PFSK-1 (cell line): ENCODE results near the gene ERCC5.

Experiments
- FOXP2 ChIP-seq: optimal IDR thresholded peaks from 2 replicates; pipeline ENCODE3; 2011; ENCODE audit warnings: borderline replicate concordance, control low read depth, inconsistent platforms; ENCODE audit not compliant: insufficient read depth; ENCODE audit errors: extremely low read length, extremely low read depth
- POLR2AphosphoS5 ChIP-seq: IDR thresholded peaks from 2 replicates; pipeline ENCODE4 v1.6.1; 2012; ENCODE audit warnings: low read depth, mild to moderate bottlenecking, control low read depth, low read length, moderate library complexity
- SIN3A ChIP-seq: IDR thresholded peaks from 2 replicates; pipeline ENCODE4 v1.6.1; 2012; ENCODE audit warnings: mild to moderate bottlenecking, low read length, moderate library complexity, borderline replicate concordance; ENCODE audit not compliant: insufficient read depth
- TAF1 ChIP-seq: IDR thresholded peaks from 2 replicates; pipeline ENCODE4 v1.6.1; 2012; ENCODE audit warnings: low read length, control low read depth, borderline replicate concordance; ENCODE audit not compliant: insufficient read depth
- TF ChIP-seq, protein P1 (sequence below), 2 experiments: IDR thresholded peaks; 2 replicates each; pipeline versions ENCODE4 v1.6.1 to v1.8.0; 2011 to 2012; ENCODE audit warnings: low read depth in 2 of 2, low read length in 2 of 2, control low read depth in 1 of 2, inconsistent platforms in 1 of 2, mild to moderate bottlenecking in 1 of 2, moderate library complexity in 1 of 2; ENCODE audit not compliant: insufficient read depth in 1 of 2

The ERCC5 gene

DNA sequence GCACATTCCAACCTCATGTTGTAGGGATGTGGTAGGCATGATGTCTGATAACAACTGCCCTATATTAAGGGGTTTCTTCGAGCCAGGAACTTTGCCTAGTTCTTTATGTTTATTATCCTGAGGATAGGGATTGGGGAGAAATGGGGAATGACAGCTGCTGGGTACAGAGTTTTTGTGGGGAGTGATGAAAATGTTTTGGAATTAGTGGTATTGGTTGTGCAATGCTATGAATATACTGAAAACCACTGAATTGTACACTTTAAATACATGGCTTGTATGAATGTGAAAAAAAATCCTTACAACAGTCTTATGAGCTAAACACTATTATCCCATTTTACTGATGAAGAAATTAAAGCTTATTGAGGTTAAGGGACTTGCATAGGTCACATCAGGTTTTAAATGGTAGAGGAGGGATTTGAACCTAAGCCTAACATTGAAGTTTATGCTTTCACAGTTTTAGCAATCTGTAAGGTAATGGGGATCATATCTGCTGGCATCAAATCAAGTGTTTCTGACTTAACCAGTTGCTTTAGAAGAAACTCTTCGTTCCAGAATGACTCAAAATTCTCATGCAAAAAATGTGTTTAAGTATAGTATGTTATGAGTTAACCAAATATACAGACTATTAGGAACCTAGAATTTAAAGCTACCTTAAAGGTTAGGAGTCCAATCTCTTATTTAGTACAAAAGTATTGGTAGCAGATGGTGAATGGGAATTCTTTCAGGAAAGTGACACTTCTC is 61.4 kb downstream of the ERCC5 start:
- TF ChIP-seq FOXP2 (no peak), POLR2AphosphoS5 (no peak)

DNA sequence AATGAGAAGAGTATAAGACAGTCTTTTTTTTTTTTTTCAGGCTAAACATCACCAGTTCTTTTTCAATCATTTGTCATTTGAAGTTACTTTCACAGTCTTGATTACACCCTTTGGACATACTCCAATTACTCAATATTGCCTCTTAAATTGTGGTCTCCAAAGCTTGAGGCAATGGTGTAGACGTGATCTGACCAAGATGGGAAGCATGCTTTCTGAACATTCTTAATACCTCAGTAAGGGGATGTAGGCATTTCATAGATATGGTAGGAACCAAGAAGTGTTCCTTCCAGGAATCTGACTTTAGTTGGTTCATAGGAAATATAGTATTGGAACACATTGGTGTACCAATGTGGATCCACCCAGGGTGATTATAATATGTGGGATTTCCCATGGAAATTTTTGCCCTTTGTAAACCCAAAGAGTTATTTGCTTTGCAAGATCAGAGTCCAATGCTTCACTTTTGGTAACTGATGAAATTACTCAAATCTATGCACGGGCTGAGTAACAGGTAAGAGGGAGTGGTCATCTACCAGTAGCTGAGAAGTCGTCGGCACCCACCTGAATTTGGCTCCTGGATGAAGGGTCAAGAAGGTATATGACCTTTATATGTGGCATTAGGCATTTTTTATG is 62.2 kb downstream of the ERCC5 start:
- no peak for TF ChIP-seq SIN3A
- no peak for TF ChIP-seq POLR2AphosphoS5
- no peak for TF ChIP-seq FOXP2
- no peak for TF ChIP-seq TAF1
- TF ChIP-seq, protein P1, sequence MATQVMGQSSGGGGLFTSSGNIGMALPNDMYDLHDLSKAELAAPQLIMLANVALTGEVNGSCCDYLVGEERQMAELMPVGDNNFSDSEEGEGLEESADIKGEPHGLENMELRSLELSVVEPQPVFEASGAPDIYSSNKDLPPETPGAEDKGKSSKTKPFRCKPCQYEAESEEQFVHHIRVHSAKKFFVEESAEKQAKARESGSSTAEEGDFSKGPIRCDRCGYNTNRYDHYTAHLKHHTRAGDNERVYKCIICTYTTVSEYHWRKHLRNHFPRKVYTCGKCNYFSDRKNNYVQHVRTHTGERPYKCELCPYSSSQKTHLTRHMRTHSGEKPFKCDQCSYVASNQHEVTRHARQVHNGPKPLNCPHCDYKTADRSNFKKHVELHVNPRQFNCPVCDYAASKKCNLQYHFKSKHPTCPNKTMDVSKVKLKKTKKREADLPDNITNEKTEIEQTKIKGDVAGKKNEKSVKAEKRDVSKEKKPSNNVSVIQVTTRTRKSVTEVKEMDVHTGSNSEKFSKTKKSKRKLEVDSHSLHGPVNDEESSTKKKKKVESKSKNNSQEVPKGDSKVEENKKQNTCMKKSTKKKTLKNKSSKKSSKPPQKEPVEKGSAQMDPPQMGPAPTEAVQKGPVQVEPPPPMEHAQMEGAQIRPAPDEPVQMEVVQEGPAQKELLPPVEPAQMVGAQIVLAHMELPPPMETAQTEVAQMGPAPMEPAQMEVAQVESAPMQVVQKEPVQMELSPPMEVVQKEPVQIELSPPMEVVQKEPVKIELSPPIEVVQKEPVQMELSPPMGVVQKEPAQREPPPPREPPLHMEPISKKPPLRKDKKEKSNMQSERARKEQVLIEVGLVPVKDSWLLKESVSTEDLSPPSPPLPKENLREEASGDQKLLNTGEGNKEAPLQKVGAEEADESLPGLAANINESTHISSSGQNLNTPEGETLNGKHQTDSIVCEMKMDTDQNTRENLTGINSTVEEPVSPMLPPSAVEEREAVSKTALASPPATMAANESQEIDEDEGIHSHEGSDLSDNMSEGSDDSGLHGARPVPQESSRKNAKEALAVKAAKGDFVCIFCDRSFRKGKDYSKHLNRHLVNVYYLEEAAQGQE (IDR thresholded peaks at IDR 0.05; ENCODE audit: insufficient read depth in 1 of 2, low read depth in 2 of 2, low read length in 2 of 2), result no peak

DNA sequence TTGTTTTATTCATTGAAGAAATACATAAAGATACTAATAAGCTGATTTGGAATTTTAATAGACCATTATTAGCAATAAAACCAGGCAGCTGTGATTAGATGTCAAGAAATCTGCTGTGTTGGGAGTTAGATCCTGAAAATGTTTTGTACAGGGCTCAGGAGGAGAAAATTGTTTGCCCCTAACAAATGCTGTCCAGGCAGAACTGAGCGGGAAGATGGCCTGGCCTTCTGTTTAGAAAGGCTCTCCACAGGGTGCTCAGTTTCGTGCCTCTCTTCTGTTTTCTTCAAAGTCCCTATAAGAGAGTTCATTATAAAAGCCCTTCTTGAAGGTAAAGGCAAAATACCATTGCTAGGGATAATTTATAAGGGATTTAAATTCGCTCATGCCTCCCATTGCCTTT is 64.1 kb downstream of the ERCC5 start:
- no peak for TF ChIP-seq FOXP2
- TF ChIP-seq, protein P1 (IDR thresholded peaks at IDR 0.05; ENCODE audit: insufficient read depth in 1 of 2, low read depth in 2 of 2, low read length in 2 of 2), result no peak

DNA sequence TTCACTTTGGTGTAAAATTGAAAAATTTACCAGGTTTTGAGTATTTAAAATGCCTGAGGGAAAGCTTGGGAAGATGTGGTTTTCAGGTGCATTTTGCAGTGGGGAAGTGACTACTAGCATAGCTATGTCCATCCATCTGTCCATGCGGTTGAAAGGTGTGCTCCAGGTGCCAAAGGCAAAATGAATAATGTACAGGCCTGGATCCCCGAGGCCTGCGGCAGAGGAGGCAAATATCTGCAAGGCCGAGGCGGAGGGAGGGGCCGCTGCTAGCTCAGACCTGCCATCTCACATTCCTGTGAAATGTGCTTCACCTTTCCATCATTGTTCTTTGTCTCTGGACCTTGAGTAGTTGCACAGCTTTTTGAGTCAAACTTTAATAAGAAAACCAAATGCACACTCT is 65.5 kb downstream of the ERCC5 start:
- TF ChIP-seq SIN3A (no peak), TAF1 (no peak), POLR2AphosphoS5 (no peak), FOXP2 (no peak)
- TF ChIP-seq, protein P1 (IDR thresholded peaks at IDR 0.05; ENCODE audit: insufficient read depth in 1 of 2, low read depth in 2 of 2, low read length in 2 of 2), result no peak

DNA sequence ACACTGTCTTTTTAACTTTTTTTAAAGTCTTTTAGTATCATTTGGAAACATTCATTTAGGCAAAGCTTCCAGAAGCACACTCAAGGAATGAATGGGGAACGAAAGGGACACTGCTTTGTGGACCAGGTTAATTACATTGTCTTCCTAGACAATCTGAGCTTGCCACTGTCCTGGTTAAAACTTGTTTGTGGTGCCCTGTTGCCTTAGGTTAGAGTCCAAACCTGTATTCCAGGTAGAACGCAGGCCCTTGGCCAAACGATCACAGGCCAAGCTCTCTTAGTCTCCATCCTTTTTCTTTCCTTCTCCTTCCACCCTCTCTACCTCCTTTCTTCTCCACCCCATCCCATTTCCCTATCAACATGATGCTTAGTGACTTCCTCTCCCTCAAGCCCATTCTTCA is 66.8 kb downstream of the ERCC5 start:
- TF ChIP-seq FOXP2 (no peak), POLR2AphosphoS5 (no peak)

DNA sequence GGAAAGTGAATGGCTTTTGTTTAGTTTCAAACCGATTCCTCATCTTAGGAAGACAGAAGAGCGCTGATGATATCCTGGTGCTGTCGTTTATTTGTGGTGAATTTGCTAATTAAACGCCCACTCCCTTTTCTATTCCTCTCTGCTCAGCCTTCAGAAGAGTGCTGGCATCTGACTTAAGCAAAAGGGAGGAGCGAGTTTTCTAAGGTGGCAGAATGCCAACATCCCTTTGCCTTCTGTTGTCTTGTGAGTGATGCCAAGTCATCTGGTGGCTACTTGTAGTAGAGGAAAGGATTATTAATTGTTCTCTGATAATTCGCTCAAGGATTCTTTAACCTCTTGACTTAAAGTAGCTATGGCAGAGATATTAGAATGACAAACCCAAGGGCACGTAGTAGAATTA is 68.1 kb downstream of the ERCC5 start:
- TF ChIP-seq FOXP2, result no peak
- TF ChIP-seq, protein P1 (IDR thresholded peaks at IDR 0.05; ENCODE audit: insufficient read depth in 1 of 2, low read depth in 2 of 2, low read length in 2 of 2), result no peak
- no peak for TF ChIP-seq SIN3A
- no peak for TF ChIP-seq TAF1
- no peak for TF ChIP-seq POLR2AphosphoS5
